Measurements from ENCODE around the gene PPP1R3E.

The PPP1R3E gene

GRCh38 chr14:23258256-23258655, 44.4 kb downstream of the PPP1R3E start:
- Histone ChIP-seq H3K9ac (ENCODE audit: low read depth, low read length) (no peak overlapping the region), H3K9me3 (ENCODE audit: control insufficient read depth, insufficient read depth, low read length) (no peaks in the 10 kb centered on the region; the same call in 1 of the 2 replicates), H3K36me3 (ENCODE audit: insufficient read depth, low read length) (no peaks in the 10 kb centered on the region), H3K4me1 (ENCODE audit: insufficient read depth, low read length) (peaks cover 1% of the 10 kb centered on the region; the same call in 1 of the 2 replicates)

- peak overlapping the region; percentile 31 for H3K9ac ChIP-seq (ENCODE audit: low read depth, low read length)
- H3K4me1 ChIP-seq (ENCODE audit: insufficient read depth, low read length) = peaks cover 32% of the 10 kb centered on the region
- H3K36me3 ChIP-seq (ENCODE audit: insufficient read depth, low read length) = no peaks in the 10 kb centered on the region
- H3K9me3 ChIP-seq (ENCODE audit: control insufficient read depth, insufficient read depth, low read length) = no peaks in the 10 kb centered on the region
Measured at GRCh38 chr14:23252420-23253333, 50.0 kb downstream of the PPP1R3E start.

- Histone ChIP-seq H3K9me3 (ENCODE audit: control insufficient read depth, insufficient read depth, low read length) (no peaks in the 10 kb centered on the region), H3K36me3 (ENCODE audit: insufficient read depth, low read length) (no peaks in the 10 kb centered on the region), H3K9ac (ENCODE audit: low read depth, low read length) (peak overlapping the region; percentile 18; the same call in 1 of the 2 replicates), H3K4me1 (ENCODE audit: insufficient read depth, low read length) (peaks cover 32% of the 10 kb centered on the region)
Measured at GRCh38 chr14:23252006-23252405, 50.7 kb downstream of the PPP1R3E start.

DNA sequence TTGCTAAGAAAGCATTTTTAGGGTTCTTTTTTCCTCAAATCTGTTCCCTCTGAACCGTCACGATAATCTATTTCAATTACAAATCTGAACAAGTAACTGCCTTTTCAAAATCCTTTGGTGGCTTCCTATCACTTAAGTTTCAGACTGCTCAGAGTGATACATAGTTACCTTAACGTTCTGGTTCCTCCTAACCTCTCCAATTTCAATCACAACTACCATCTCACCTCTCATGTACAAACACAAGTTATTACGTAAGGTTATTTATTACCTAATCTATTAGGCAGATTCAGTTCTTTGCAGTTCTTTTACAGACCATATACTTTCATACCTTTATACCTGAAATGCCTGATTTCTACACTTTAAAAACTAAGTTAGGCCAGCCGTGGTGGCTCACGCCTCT, 52.8 kb downstream of the PPP1R3E start:
- Histone ChIP-seq H3K4me1 (ENCODE audit: insufficient read depth, low read length) (peaks cover 32% of the 10 kb centered on the region), H3K36me3 (ENCODE audit: insufficient read depth, low read length) (no peaks in the 10 kb centered on the region), H3K9ac (ENCODE audit: low read depth, low read length) (no peak overlapping the region), H3K9me3 (ENCODE audit: control insufficient read depth, insufficient read depth, low read length) (no peaks in the 10 kb centered on the region)

GRCh38 chr14:23248601-23249000, 54.1 kb downstream of the PPP1R3E start:
- no peaks in the 10 kb centered on the region for H3K9me3 ChIP-seq (ENCODE audit: control insufficient read depth, insufficient read depth, low read length)
- no peaks in the 10 kb centered on the region for H3K36me3 ChIP-seq (ENCODE audit: insufficient read depth, low read length)
- H3K4me1 ChIP-seq (ENCODE audit: insufficient read depth, low read length) = peaks cover 32% of the 10 kb centered on the region
- H3K9ac ChIP-seq (ENCODE audit: low read depth, low read length) = no peak overlapping the region
